AG04449 (cell line): ENCODE measurements around the gene SCT.

Experiments used
- CTCF ChIA-PET: fragments of 350-600 bp; formaldehyde crosslinking; extraction: SDS; loops from one replicate; lab custom pipeline; 2021; ENCODE audit warnings: antibody characterized with exemption; lab: Yijun Ruan, JAX
- POLR2A ChIA-PET: fragments of 400-600, 350-600 bp; formaldehyde crosslinking; extraction: SDS; loops from one replicate; lab custom pipeline; 2020; ENCODE audit warnings: antibody characterized with exemption, inconsistent platforms; lab: Yijun Ruan, JAX
- DNase-seq: peaks from one replicate; pipeline ENCODE4 v3.0.0-alpha.2; 2010; ENCODE audit warnings: low read depth, low spot score
- H3K4me3 ChIP-seq: 2 replicates; pipeline ENCODE4 v1.5.1; 2011; ENCODE audit warnings: low read depth, mild to moderate bottlenecking, control low read depth, low read length
- TF ChIP-seq, protein P1 (sequence below): IDR thresholded peaks from one replicate; pipeline ENCODE4 v1.5.1; 2011; ENCODE audit warnings: mild to moderate bottlenecking, moderate library complexity, low read length, control low read depth, inconsistent platforms; ENCODE audit not compliant: insufficient read depth; ENCODE audit errors: missing control alignments

The SCT gene

GRCh38 chr11:645536-645935 is 18.6 kb upstream of the SCT start:
- DNase-seq = no peak
- TF ChIP-seq, protein P1, sequence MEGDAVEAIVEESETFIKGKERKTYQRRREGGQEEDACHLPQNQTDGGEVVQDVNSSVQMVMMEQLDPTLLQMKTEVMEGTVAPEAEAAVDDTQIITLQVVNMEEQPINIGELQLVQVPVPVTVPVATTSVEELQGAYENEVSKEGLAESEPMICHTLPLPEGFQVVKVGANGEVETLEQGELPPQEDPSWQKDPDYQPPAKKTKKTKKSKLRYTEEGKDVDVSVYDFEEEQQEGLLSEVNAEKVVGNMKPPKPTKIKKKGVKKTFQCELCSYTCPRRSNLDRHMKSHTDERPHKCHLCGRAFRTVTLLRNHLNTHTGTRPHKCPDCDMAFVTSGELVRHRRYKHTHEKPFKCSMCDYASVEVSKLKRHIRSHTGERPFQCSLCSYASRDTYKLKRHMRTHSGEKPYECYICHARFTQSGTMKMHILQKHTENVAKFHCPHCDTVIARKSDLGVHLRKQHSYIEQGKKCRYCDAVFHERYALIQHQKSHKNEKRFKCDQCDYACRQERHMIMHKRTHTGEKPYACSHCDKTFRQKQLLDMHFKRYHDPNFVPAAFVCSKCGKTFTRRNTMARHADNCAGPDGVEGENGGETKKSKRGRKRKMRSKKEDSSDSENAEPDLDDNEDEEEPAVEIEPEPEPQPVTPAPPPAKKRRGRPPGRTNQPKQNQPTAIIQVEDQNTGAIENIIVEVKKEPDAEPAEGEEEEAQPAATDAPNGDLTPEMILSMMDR = no peak
- POLR2A ChIA-PET = no interaction called here
- CTCF ChIA-PET = interaction anchor here (1.6 kb wide), 1 partner anchor 13 kb away, joined by 4 read pairs; no protein-coding TSS in a partner anchor
- H3K4me3 ChIP-seq = no peak overlapping the region

GRCh38 chr11:643849-644738 is 17.1 kb upstream of the SCT start:
- CTCF ChIA-PET = no interaction called here
- POLR2A ChIA-PET = interaction anchor here (0.5 kb wide), 1 partner anchor 178 kb away, joined by 3 read pairs; no protein-coding TSS in a partner anchor
- no peak for DNase-seq
- TF ChIP-seq, protein P1 = no peak
- H3K4me3 ChIP-seq = no peak overlapping the region

- TF ChIP-seq, protein P1 = no peak
- no peak overlapping the region for H3K4me3 ChIP-seq
- ChIA-PET CTCF (no interaction called here), POLR2A (interaction anchor here (0.5 kb wide), 1 partner anchor 179 kb away, joined by 3 read pairs; no protein-coding TSS in a partner anchor)
- no peak for DNase-seq
These were observed 16.4 kb upstream of the SCT start for GRCh38 chr11:643366-643765.

- H3K4me3 ChIP-seq = no peak overlapping the region
- CTCF ChIA-PET = interaction anchor here (1.0 kb wide), 1 partner anchor 9 kb away, joined by 3 read pairs; no protein-coding TSS in a partner anchor
- TF ChIP-seq, protein P1 = no peak
- no peak for DNase-seq
- POLR2A ChIA-PET = no interaction called here
These were observed 14.9 kb upstream of the SCT start for GRCh38 chr11:641806-642370.

- CTCF ChIA-PET = interaction anchor here (2.0 kb wide), 1 partner anchor 87 kb away, joined by 7 read pairs; no protein-coding TSS in a partner anchor
- TF ChIP-seq, protein P1 = no peak
- POLR2A ChIA-PET = no interaction called here
- no peak overlapping the region for H3K4me3 ChIP-seq
- DNase-seq = no peak
These were observed 13.2 kb upstream of the SCT start for GRCh38 chr11:640021-640706.
